H1 (cell line): ENCODE data around the gene TRIM62. TPM values are rescaled to one million over a fixed set of nuclear protein-coding genes. Genes with fewer than 3 reads are reported as not detected.

Source experiments
- CTCF ChIA-PET: fragments of 300-600 bp; sonication (Branson Sonifier 250); formaldehyde crosslinking; loops from one replicate; lab custom pipeline; 2021; ENCODE audit not compliant: partially characterized antibody; lab: Charles Lee
- POLR2A ChIA-PET: fragments of 300-600 bp; sonication (Branson Sonifier 250); formaldehyde crosslinking; loops from one replicate; lab custom pipeline; 2021; ENCODE audit warnings: inconsistent platforms; ENCODE audit not compliant: partially characterized antibody; lab: Charles Lee
- DNase-seq, 2 experiments: peaks; one replicate each; pipeline versions ENCODE4 v3.0.0 to v3.0.0-alpha.2; 2010 to 2022; ENCODE audit warnings: low spot score in 2 of 2, low read depth in 1 of 2, mixed read lengths in 1 of 2
- FAIRE-seq: peaks from 2 replicates; lab custom pipeline; 2011; peaks lifted over from hg19 to GRCh38; lab: Jason Lieb, UNC
- H2AFZ ChIP-seq: 2 replicates; pipeline ENCODE4 v1.8.1; 2012; ENCODE audit warnings: low read length, inconsistent platforms
- H2AK5ac ChIP-seq: 2 replicates; pipeline ENCODE4 v1.6.1; 2013; ENCODE audit warnings: low read depth, low read length
- H2BK120ac ChIP-seq: replicated peaks from 2 replicates; pipeline ENCODE3; 2013; ENCODE audit warnings: low read depth, low read length, inconsistent platforms
- H2BK12ac ChIP-seq: 2 replicates; pipeline ENCODE4 v1.6.1; 2013; ENCODE audit warnings: low read depth, low read length
- H2BK15ac ChIP-seq: 2 replicates; pipeline ENCODE4 v1.6.1; 2013; ENCODE audit warnings: low read length
- H2BK20ac ChIP-seq: 2 replicates; pipeline ENCODE4 v1.6.1; 2013; ENCODE audit warnings: low read length
- H2BK5ac ChIP-seq: 2 replicates; pipeline ENCODE4 v1.6.1; 2013; ENCODE audit warnings: low read depth, low read length
- H3K14ac ChIP-seq: 2 replicates; pipeline ENCODE4 v1.6.1; 2013; ENCODE audit warnings: inconsistent platforms; ENCODE audit not compliant: insufficient read length
- H3K18ac ChIP-seq: 2 replicates; pipeline ENCODE4 v1.6.1; 2013; ENCODE audit warnings: low read length; ENCODE audit errors: extremely low read depth
- H3K23ac ChIP-seq: 2 replicates; pipeline ENCODE4 v1.6.1; 2013; ENCODE audit warnings: inconsistent platforms; ENCODE audit not compliant: insufficient read length
- H3K23me2 ChIP-seq: 2 replicates; pipeline ENCODE4 v1.6.1; 2013; ENCODE audit warnings: low read depth, low read length
- H3K27ac ChIP-seq: 2 replicates; pipeline ENCODE4 v1.6.1; 2011; ENCODE audit warnings: low read depth, low read length, inconsistent platforms
- H3K27me3 ChIP-seq, 4 experiments: replicated peaks in 1 of 4; 1 replicate in 1 of 4; 2 replicates in 3 of 4; pipeline versions ENCODE4 v1.6.1 to v1.8.1; 2011 to 2013; ENCODE audit warnings: low read length in 3 of 4, mild to moderate bottlenecking in 3 of 4, inconsistent platforms in 2 of 4, mixed read lengths in 2 of 4, moderate library complexity in 1 of 4; ENCODE audit not compliant: control insufficient read depth in 3 of 4, insufficient read depth in 3 of 4; ENCODE audit errors: extremely low read depth in 1 of 4
- H3K36me3 ChIP-seq, 4 experiments: 2 replicates each; pipeline versions ENCODE4 v1.6.1 to v1.8.1; 2011 to 2013; ENCODE audit warnings: mild to moderate bottlenecking in 4 of 4, low read length in 3 of 4, moderate library complexity in 2 of 4, control low read depth in 1 of 4, inconsistent platforms in 1 of 4; ENCODE audit not compliant: insufficient read depth in 4 of 4, control insufficient read depth in 2 of 4
- H3K4ac ChIP-seq: replicated peaks from 2 replicates; pipeline ENCODE3; 2013; ENCODE audit warnings: low read length, low read depth, mixed read lengths, inconsistent platforms; ENCODE audit not compliant: insufficient read length
- H3K4me1 ChIP-seq, 4 experiments: replicated peaks in 1 of 4; 1 replicate in 1 of 4; 2 replicates in 3 of 4; pipeline versions ENCODE4 v1.6.1 to v1.8.1; 2011 to 2013; ENCODE audit warnings: low read length in 3 of 4, inconsistent platforms in 2 of 4, mixed read lengths in 1 of 4; ENCODE audit not compliant: insufficient read depth in 4 of 4, control insufficient read depth in 3 of 4
- H3K4me2 ChIP-seq, 2 experiments: 2 replicates each; pipeline versions ENCODE4 v1.6.1 to v1.8.1; 2011 to 2013; ENCODE audit warnings: low read depth in 2 of 2, low read length in 2 of 2, control low read depth in 1 of 2, inconsistent platforms in 1 of 2, mild to moderate bottlenecking in 1 of 2; ENCODE audit not compliant: insufficient read depth in 1 of 2
- H3K4me3 ChIP-seq, 4 experiments: fragments of 200-600, 300-600 bp in 1 of 4; sonication (generic), shearing (Covaris generic), sonication (Bioruptor Twin) in 1 of 4; 2 replicates each; pipeline versions ENCODE4 v1.5.1 to v1.8.1; 2011 to 2016; ENCODE audit warnings: low read length in 4 of 4, low read depth in 3 of 4, control low read depth in 2 of 4, inconsistent platforms in 2 of 4, mild to moderate bottlenecking in 2 of 4, mixed read lengths in 1 of 4, moderate library complexity in 1 of 4; ENCODE audit not compliant: insufficient read depth in 2 of 4; ENCODE audit errors: extremely low read depth in 1 of 4
- H3K56ac ChIP-seq: replicated peaks from 2 replicates; pipeline ENCODE3; 2013; ENCODE audit warnings: low read depth, mild to moderate bottlenecking, mixed read lengths, low read length, inconsistent platforms; ENCODE audit not compliant: insufficient read length
- H3K79me1 ChIP-seq: 2 replicates; pipeline ENCODE4 v1.6.1; 2013; ENCODE audit warnings: low read depth, low read length, control low read depth
- H3K79me2 ChIP-seq, 2 experiments: 2 replicates each; pipeline versions ENCODE4 v1.6.1 to v1.8.1; 2012 to 2013; ENCODE audit warnings: low read length in 2 of 2, mild to moderate bottlenecking in 2 of 2, inconsistent platforms in 1 of 2; ENCODE audit not compliant: insufficient read depth in 2 of 2, control insufficient read depth in 1 of 2
- H3K9ac ChIP-seq, 4 experiments: replicated peaks in 1 of 4; 1 replicate in 1 of 4; 2 replicates in 3 of 4; pipeline versions ENCODE4 v1.6.1 to v1.8.1; 2011 to 2013; ENCODE audit warnings: low read depth in 3 of 4, low read length in 3 of 4, control low read depth in 2 of 4, mild to moderate bottlenecking in 2 of 4, moderate library complexity in 2 of 4, inconsistent platforms in 1 of 4; ENCODE audit errors: extremely low read depth in 1 of 4
- H3K9me3 ChIP-seq, 2 experiments: 2 replicates each; pipeline versions ENCODE4 v1.6.1 to v1.8.1; 2012 to 2013; ENCODE audit warnings: mild to moderate bottlenecking in 2 of 2, moderate library complexity in 2 of 2, control low read depth in 1 of 2, inconsistent platforms in 1 of 2, low read depth in 1 of 2, low read length in 1 of 2, mixed read lengths in 1 of 2; ENCODE audit not compliant: insufficient read depth in 2 of 2
- H4K20me1 ChIP-seq, 2 experiments: replicated peaks in 1 of 2; 2 replicates each; pipeline versions ENCODE3 to v1.8.1; 2011 to 2013; ENCODE audit warnings: inconsistent platforms in 2 of 2, low read length in 2 of 2, mild to moderate bottlenecking in 1 of 2; ENCODE audit not compliant: insufficient read depth in 2 of 2, control insufficient read depth in 1 of 2
- H4K5ac ChIP-seq: 2 replicates; pipeline ENCODE4 v1.6.1; 2013; ENCODE audit warnings: low read length, low read depth, mixed read lengths, inconsistent platforms; ENCODE audit not compliant: insufficient read length
- H4K8ac ChIP-seq: 2 replicates; pipeline ENCODE4 v1.8.0; 2013; ENCODE audit warnings: mild to moderate bottlenecking, moderate library complexity, low read length, inconsistent platforms; ENCODE audit not compliant: insufficient read depth; ENCODE audit errors: extremely low read depth
- H4K91ac ChIP-seq: replicated peaks from 2 replicates; pipeline ENCODE3; 2013; ENCODE audit warnings: low read length, mixed read lengths, inconsistent platforms; ENCODE audit not compliant: insufficient read length
- BRCA1 ChIP-seq: IDR thresholded peaks from 2 replicates; pipeline ENCODE4 v1.6.1; 2012; ENCODE audit warnings: low read depth, low read length, improper control_type of control experiment
- GTF2F1 ChIP-seq: IDR thresholded peaks from 2 replicates; pipeline ENCODE4 v1.6.1; 2012; ENCODE audit warnings: low read depth, low read length, improper control_type of control experiment, borderline replicate concordance
- PHF8 ChIP-seq: fragments of 200-600 bp; sonication (generic); conservative IDR thresholded peaks from 2 replicates; pipeline ENCODE4 v1.7.1; 2012; ENCODE audit warnings: low read depth, mild to moderate bottlenecking, inconsistent platforms, low read length, moderate library complexity
- POLR2A ChIP-seq, 2 experiments: IDR thresholded peaks; 1 replicate in 1 of 2; 2 replicates in 1 of 2; pipeline ENCODE4 v1.6.1; 2011; ENCODE audit warnings: low read depth in 2 of 2, low read length in 2 of 2, mild to moderate bottlenecking in 2 of 2; ENCODE audit errors: control extremely low read depth in 1 of 2
- RAD21 ChIP-seq, 2 experiments: IDR thresholded peaks in 1 of 2; conservative IDR thresholded peaks in 1 of 2; 2 replicates each; pipeline ENCODE4 v1.6.1; 2011; ENCODE audit warnings: low read depth in 2 of 2, low read length in 2 of 2, improper control_type of control experiment in 1 of 2, inconsistent platforms in 1 of 2, mild to moderate bottlenecking in 1 of 2, moderate library complexity in 1 of 2
- TCF12 ChIP-seq: IDR thresholded peaks from 2 replicates; pipeline ENCODE4 v1.6.1; 2011; ENCODE audit warnings: low read depth, mild to moderate bottlenecking, low read length
- WGBS, 2 experiments: shearing (Covaris generic) in 1 of 2; methylation state at CpG; one replicate each; pipeline versions ENCODE4 v1.1.6 to v1.1.7; 2013 to 2015; ENCODE audit warnings: low lambda C conversion rate in 2 of 2, mixed read lengths in 2 of 2, inconsistent platforms in 1 of 2, low coverage in 1 of 2, missing lambda C conversion rate in 1 of 2; ENCODE audit not compliant: insufficient replicate concordance in 2 of 2, insufficient coverage in 1 of 2, insufficient read length in 1 of 2; ENCODE audit errors: extremely low coverage in 1 of 2, missing lambda C conversion rate in 1 of 2; 5-methylcytosine and 5-hydroxymethylcytosine counted together
- polyA plus RNA-seq, 7 experiments: library from polyadenylated mRNA; depleted of rRNA in 3 of 7; stranded (reverse) in 5 of 7; unstranded in 2 of 7; fragments of >200 nt in 5 of 7; fragments of 200-250 nt in 2 of 7; gene quantifications; 1 replicate in 5 of 7; 2 replicates in 1 of 7; 4 replicates in 1 of 7; pipeline versions ENCODE4 v1.2.1 to v1.2.3, GENCODE V29; 2011 to 2013; ENCODE audit warnings: missing spikeins in 2 of 7, mixed read lengths in 2 of 7
- total RNA-seq: library from RNA; stranded (reverse); fragmentation: NEBNext Ultra II Directional; extraction: Animal tissue kit (Norgen Biotek cat#: 25700); gene quantifications from 2 replicates; pipeline ENCODE4 v1.2.1, GENCODE V29; 2021

The TRIM62 gene
- total and polyA plus RNA-seq, 2 of the 8 experiments (the other 6 are each of a cell fraction or from before 2014, with no cell fraction given): 6.3 to 10.8 TPM

GRCh38 chr1:33158366-33158765 is 23.5 kb downstream of the TRIM62 start:
- Histone ChIP-seq H3K27ac (no peak overlapping the region), H3K56ac (no peak overlapping the region), H3K4me3 (no peak overlapping the region), H2BK5ac (no peak overlapping the region), H4K8ac (no peak overlapping the region), H3K4me2 (no peak overlapping the region), H3K9ac (no peak overlapping the region), H4K5ac (no peak overlapping the region), H3K27me3 (no peaks in the 10 kb centered on the region), H3K9me3 (no peaks in the 10 kb centered on the region), H3K23ac (no peak overlapping the region), H3K4me1 (peaks cover 5 to 19% (median 11%) of the 10 kb centered on the region in 4 experiments), H3K4ac (no peak overlapping the region), H3K79me1 (no peaks in the 10 kb centered on the region; the same call in 1 of the 2 replicates), H2BK12ac (no peak overlapping the region), H3K36me3 (peaks cover 0 to 4% (median 1%) of the 10 kb centered on the region in 4 experiments; a peak in 2 of 8 replicates), H4K20me1 (no peaks in the 10 kb centered on the region), H3K18ac (no peak overlapping the region), H4K91ac (no peak overlapping the region), H2AK5ac (no peak overlapping the region), H2AFZ (no peak overlapping the region), H3K79me2 (no peaks in the 10 kb centered on the region), H2BK120ac (no peak overlapping the region), H2BK20ac (no peak overlapping the region), H3K14ac (no peak overlapping the region), H3K23me2 (no peaks in the 10 kb centered on the region), H2BK15ac (no peak overlapping the region)
- no peak for DNase-seq
- no peak for FAIRE-seq
- POLR2A ChIA-PET: interaction anchor here (1.7 kb wide), 1 partner anchor 12 kb away, joined by 3 read pairs; no protein-coding TSS in a partner anchor
- CTCF ChIA-PET: interaction anchor here (0.6 to 1.6 kb wide), 4 partner anchors 11 to 341 kb away, joined by 3 to 5 read pairs (median 4); no protein-coding TSS in a partner anchor
- 96% methylated on average over 3 of the region's 3 CpGs; no CpG with 5 or more reads in 1 of the 2 experiments for WGBS, 2 experiments
- TF ChIP-seq GTF2F1: no peak
- TF ChIP-seq TCF12: no peak
- TF ChIP-seq RAD21 (IDR thresholded peaks at IDR 0.05 in 1 of 2, conservative IDR thresholded peaks at IDR 0.05 in 1 of 2; ENCODE audit: low read depth in 2 of 2, low read length in 2 of 2): no peak
- no peak for TF ChIP-seq BRCA1
- no peak for TF ChIP-seq POLR2A (IDR thresholded peaks at IDR 0.05; ENCODE audit: control extremely low read depth in 1 of 2, low read depth in 2 of 2, low read length in 2 of 2)
- no peak for TF ChIP-seq PHF8
